Smooth muscle cell of the brain vasculature (primary cell): ENCODE measurements around the gene TNS1.

Experiments
- DNase-seq: peaks from one replicate; pipeline ENCODE4 v3.0.0-alpha.2; 2012; ENCODE audit warnings: low read depth, low spot score

Gene TNS1

GRCh38 chr2:217980036-217980435 lies 22.8 kb downstream of the TNS1 start:
- no peak for DNase-seq

DNA sequence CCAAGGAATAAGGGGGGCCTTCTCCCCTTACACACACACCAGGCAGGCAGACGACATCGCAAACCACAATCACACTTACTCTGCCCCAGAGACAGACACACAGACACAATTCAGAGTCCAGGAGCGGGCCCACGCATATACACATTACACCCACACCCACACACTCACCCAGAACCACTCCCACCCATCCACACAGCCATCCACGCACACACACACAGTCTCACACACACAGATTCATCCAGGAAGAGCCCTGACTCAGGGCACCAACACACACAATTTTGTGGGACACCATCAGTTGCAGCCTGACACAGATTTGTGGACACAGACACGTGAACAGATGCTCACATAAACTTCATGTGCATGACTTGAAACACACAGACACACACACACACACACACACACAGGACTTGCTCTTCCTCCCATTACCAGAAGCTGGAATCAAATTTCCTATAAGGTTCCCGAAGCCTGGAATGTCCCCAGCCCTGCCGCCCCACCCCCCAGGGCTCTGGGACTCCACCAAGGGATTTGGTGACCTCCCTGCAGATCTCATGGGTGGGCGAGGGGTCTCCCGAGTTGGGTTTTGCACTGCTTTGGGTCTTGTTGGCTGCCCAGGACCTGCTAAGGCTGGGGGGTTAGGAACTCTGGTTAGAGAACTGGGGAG lies 23.5 kb downstream of the TNS1 start:
- no peak for DNase-seq

GRCh38 chr2:217978536-217979150 lies 24.2 kb downstream of the TNS1 start:
- no peak for DNase-seq

DNA sequence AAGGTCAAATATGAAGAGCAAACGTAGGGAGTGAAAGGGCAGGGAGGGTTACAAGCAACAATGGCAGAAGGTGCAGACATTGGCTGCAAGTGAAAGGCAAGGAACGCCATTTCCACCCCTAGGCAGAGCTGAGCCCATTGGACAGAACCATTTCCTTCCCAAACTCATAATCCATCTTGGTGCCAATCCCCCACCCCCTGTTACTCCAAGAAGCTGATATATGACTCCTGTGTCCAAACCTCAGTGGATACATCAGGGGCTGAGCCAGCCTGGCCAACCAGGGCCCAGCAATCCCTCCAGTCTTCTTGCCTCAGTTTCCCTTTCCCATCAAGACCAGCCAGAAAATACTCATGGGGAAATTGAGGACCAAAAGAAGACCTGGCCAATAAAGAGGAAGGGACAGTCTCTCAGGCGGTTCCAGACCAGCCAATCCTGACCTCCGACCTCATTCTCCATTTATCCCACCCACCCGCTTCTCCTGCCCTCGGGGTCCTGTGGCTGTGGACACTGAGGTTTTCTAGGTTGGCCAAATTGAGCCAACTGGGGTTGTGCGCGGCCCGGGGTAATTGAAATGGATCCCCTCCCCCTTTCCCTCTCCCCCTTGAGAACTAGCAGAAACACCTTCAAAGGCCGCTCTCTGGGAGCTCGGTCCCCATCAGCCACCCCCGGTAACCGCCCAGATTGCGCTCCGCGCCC lies 24.8 kb downstream of the TNS1 start:
- DNase-seq, result no peak

- no peak for DNase-seq
These were observed 26.5 kb downstream of the TNS1 start for GRCh38 chr2:217976301-217976700.

DNA sequence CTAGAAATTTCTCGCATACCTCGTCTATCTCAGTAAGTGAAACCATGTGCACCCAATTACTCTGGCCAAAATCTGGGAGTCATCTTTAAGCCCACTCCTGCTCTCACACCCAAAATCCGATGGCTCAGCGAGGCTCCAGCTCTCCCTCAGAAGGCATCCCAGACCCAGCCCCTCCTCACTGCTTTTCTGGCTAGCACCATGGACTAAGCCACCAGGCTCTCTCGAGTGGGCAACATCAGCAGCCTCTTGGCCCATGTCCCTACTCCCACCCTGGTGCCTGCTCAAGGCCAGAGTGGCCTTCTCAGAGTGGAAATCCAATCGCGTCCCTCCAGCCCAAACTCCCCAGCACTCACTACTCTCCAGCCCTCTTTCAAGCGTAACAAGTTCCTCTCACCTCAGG lies 27.2 kb downstream of the TNS1 start:
- DNase-seq, result no peak

GRCh38 chr2:217974389-217975005 lies 28.3 kb downstream of the TNS1 start:
- no peak for DNase-seq

GRCh38 chr2:217973008-217973787 lies 29.6 kb downstream of the TNS1 start:
- DNase-seq, result no peak

DNA sequence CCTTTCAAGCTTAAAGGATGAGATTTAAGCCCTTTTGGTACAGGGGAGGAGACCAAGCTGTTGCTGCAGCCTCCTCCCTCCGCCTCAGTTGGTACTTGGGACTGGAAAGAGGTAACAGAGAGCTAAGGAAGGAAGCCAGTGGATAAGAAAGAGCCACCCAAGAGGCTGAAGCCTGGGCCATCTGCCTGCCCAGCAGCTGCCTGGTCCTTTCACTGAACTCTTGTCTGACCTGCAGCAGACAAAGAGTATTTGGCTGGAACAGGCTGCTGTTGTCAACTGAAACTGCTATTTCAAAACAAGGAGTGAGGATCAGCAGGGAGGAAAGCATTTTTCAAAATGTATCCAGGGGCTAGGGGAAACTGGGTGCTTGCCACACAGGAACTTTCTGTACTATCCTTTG lies 30.3 kb downstream of the TNS1 start:
- DNase-seq, result no peak

DNA sequence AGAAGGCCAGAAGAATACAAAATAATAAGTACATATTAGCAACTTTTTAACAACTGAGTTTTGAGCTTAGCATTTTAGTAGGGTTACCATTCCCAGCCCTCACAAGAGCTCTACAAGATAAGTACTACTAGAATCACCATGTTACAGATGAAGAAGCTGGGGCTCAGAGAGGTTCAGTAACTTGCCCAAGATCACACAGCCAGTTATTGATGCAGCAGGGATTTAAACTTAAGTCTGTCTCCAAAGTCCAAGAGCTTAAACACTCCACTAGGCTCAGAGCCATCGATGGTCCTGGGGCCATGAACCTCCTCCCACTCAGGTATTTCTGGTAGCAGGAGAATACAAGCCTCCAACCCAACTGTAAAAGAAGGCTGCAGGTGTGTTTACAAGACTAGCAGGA lies 30.8 kb downstream of the TNS1 start:
- no peak for DNase-seq

- no peak for DNase-seq
These were observed 31.6 kb downstream of the TNS1 start for GRCh38 chr2:217971166-217971565.

GRCh38 chr2:217970206-217970605 lies 32.6 kb downstream of the TNS1 start:
- DNase-seq, result no peak

GRCh38 chr2:217969588-217969987 lies 33.2 kb downstream of the TNS1 start:
- no peak for DNase-seq

DNA sequence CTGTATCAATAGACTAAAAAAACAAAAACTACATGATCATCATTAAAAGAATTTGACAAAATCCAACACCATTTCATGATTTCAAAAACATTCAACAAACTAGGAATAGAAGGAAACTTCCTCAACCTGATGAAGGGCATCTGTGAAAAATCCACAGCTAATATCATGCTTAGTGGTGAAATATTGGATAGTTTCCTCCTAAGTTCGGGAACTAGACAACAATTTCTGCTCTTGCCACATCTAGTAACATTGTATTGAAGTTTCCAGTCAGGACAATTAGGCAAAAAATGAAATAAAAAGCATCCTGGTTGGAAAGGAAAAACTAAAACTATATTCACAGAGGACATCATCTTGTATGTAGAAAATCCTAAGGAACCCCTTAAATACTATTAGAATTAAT lies 34.8 kb downstream of the TNS1 start:
- DNase-seq, result no peak

DNA sequence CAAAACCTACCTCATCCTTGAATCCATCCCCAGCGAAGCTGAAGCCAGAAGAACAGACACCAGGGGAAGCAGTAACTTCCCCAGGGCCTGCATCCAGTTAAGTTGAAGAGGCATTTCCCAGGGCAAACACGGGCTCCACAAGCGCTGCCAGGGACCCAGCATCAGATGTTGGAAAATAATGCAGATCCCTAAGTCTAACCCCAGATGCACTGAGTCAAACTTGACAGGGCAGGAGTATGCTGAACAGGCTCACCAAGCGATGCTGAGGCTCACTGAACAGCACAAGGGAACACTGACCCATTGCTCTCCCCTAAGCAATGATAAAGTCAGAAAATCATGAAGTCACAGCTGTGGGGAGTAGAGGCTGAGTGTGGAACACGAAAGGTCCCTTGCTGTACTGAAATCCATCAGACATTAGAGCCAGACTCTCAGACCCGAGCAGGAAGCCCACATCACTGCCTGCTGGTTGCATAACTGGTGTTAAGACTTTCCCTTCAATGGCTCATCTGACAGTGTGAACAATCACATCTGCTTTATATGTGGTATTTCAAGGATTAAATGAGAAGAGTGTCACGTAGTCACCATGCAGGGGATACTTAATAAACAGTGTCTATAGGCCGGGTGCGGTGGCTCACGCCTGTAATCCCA lies 36.2 kb downstream of the TNS1 start:
- DNase-seq, result no peak

GRCh38 chr2:217964275-217965161 lies 38.3 kb downstream of the TNS1 start:
- DNase-seq, result no peak

DNA sequence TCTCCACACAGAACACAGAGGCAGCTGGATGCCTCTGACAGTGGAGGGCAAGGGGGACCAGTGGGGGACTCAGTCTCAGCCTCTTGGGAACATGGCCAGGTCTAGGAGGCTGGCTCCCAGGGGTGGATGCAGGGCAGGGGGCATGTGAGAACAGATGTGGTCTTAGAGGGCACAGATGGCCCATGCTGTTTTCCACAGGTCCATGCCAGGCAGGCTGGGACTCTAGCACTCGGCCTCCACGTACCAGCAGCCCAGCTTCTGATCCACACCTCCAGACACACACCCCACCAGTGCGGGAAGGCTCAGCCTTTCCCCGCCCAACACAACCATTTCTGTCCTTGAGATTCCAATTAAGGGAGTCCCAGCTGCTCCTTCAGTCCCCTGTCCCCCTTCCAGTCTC lies 42.4 kb downstream of the TNS1 start:
- no peak for DNase-seq

GRCh38 chr2:217959723-217960122 lies 43.1 kb downstream of the TNS1 start:
- DNase-seq, result no peak

- DNase-seq, result no peak
These were observed 43.9 kb downstream of the TNS1 start for GRCh38 chr2:217958884-217959225.

DNA sequence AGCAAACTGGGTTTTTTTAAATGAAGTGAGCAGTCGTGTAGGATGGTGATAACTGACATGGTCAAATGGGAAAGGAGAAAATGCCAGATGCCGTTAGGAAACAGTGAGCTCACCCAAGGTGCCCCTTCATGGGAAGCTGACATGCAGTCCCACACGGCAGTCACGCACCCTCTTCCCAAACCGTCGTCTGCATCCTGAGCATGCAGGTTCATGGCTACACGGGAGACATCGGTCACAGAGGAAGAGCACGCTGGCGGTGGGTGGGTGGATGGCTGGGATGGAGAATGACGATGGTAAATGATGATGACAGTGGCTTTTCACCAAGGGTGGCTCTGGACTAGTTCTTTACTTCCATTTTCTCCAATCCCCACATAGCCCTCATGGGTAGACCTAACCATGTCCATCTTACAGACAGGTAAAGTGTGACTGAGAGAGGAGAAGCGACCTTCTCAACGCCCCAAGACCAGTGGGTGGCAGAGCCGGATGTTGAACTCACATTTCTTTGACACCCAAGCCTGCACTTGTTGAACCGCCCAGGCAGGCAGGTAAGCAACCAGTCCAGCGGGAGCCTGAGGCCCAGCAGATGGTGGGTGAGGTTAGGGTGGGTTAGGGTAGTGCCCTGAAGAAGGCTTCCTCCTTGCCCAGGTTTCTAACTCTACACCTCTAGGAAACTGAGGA lies 44.5 kb downstream of the TNS1 start:
- no peak for DNase-seq
